PFSK-1 (cell line): Measurements from ENCODE around the gene CRIP1.

ENCODE experiments used
- FOXP2 ChIP-seq: optimal IDR thresholded peaks from 2 replicates; pipeline ENCODE3; 2011; ENCODE audit warnings: borderline replicate concordance, control low read depth, inconsistent platforms; ENCODE audit not compliant: insufficient read depth; ENCODE audit errors: extremely low read length, extremely low read depth
- POLR2AphosphoS5 ChIP-seq: IDR thresholded peaks from 2 replicates; pipeline ENCODE4 v1.6.1; 2012; ENCODE audit warnings: low read depth, mild to moderate bottlenecking, control low read depth, low read length, moderate library complexity
- REST ChIP-seq, 2 experiments: IDR thresholded peaks; 2 replicates each; pipeline versions ENCODE4 v1.6.1 to v1.8.0; 2011 to 2012; ENCODE audit warnings: low read depth in 2 of 2, low read length in 2 of 2, control low read depth in 1 of 2, inconsistent platforms in 1 of 2, mild to moderate bottlenecking in 1 of 2, moderate library complexity in 1 of 2; ENCODE audit not compliant: insufficient read depth in 1 of 2

DNA sequence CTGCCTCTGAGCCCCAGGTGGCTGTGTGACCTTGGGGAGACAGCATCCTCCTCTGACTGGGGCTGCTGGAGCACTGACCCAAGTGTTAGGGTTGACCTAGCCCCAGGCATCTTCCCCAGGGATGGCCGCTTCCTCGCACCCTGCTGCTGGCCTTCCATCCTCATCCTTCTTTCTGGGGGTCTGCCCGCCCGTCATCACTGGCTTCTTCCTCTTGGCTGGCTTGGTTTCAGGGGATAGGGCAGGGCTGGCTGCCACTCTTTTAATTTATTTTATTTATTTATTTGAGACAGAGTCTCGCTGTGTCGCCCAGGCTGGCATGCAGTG, 7.9 kb downstream of the CRIP1 start:
- no peak for TF ChIP-seq POLR2AphosphoS5
- TF ChIP-seq REST (IDR thresholded peaks at IDR 0.05; ENCODE audit: insufficient read depth in 1 of 2, low read depth in 2 of 2, low read length in 2 of 2), result no peak
- no peak for TF ChIP-seq FOXP2
